ENCODE data around the gene GNG7.
"Not testable (repeated sequence)": the region's sequence is repeated elsewhere in the genome, so short reads cannot be mapped to it uniquely, and the experiment has no call there.

Gene GNG7

DNA sequence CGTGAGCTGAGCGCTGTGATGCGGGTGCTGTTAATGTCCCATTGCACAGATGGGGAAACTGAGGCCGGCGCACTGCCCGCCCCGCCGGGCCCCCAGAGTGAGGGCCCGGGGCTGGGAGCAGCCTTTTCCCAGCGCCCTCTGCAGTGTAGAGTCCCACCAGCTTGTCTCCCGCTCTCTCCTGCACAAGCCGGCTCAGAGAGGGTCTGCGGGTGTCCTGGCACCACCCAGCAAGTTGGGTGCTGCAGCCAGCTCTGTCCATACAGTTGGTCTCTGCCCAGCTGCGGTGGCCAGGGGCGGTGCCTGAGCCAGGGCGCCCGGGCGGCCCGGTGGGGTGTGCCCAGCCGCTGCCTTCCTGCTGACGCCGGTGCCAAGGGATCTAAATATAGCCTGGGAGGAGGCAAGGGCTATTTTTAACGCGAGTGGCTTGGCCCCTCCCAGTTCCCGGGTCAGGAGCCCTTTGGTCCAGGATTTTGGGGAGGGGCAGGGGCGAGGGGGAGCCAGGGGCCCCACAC, 207.3 kb downstream of the GNG7 start:
- peak; percentile 36 for DNase-seq

DNA sequence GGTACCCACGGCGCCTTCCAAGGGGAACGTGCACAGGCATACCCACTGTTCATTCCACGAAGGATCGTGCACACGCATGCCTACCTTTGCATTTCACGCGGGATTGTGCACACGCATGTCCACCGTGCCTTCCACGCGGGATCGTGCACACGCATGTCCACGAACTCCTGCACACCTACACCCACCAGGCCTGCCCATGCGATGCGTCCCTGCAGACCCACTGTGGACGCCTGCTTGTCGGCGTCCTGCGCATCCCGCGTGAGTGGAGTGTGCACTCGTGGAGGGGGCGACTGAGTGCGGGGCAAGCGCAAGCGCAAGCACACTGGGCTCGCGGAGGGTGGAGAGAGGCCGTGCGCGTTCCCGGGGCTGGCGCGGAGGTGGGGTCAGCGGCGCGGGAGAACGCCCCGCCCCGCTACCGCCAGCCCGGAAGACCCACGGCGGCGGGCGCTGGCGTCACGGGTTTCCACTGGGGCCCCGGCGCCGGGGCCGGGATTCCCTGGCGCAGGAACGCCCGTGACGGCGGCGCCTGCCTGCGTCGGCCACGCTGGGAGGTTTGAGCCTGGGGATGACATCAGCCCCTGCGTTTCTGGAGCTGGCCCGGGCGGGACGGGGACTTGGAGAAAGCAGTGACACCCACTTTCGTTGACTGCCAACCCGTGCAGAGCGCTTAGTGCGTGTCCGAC, 207.9 kb downstream of the GNG7 start:
- DNase-seq, result no peak

DNA sequence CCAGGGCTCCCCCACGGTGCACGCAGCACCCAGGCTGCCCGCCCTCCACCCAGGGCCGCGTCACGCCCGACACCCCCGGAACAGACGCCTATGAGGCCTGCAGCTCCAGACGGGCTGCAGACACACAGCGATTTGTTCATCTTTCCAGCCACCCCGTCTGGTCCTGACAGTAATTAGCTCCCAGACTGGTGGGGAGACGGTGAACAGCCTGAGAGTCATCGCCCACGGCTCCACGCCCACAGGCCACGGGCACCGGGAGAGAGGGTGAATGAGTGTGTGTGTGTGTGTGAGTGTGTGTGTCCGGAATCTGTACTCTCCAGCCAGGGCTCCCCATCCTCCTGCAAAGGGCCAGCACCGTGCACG, 208.4 kb downstream of the GNG7 start:
- no peak for DNase-seq

DNA sequence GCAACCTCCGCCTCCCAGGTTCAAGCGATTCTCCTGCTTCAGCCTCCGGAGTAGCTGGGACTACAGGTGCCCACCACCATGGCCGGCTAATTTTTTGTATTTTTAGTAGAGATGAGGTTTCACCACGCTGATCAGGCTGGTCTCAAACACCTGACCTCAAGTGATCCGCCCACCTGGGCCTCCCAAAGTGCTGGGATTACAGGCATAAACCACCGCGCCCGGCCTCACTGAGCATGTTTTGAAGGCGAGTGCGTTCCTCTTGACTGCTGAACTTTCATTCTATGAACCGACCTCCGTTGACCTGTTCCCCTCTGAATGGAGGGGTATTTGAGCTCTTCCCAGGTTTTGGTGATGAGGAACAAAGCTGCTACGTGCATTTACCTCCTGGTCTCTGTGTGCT, 209.0 kb downstream of the GNG7 start:
- DNase-seq, result not testable (repeated sequence)

DNA sequence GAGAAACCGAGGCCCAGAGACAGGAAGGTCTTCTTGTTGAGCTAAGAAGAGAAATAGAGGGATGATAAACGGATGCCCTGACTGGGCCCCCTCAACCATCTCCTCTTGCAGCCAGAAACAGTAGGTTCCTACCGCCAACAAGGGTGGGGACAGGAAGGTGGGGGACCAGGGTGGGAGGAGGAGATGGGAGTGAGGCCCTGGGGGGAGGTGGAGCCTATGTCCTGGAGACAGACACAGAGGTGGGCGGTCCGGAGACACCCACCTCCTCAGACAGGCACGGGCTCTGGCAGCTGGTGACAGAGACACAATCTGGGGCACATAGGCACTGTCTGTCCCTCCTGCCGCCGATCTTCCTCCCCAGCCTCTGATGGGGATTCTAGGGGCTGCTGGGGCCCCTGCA, 209.6 kb downstream of the GNG7 start:
- DNase-seq, result no peak

DNA sequence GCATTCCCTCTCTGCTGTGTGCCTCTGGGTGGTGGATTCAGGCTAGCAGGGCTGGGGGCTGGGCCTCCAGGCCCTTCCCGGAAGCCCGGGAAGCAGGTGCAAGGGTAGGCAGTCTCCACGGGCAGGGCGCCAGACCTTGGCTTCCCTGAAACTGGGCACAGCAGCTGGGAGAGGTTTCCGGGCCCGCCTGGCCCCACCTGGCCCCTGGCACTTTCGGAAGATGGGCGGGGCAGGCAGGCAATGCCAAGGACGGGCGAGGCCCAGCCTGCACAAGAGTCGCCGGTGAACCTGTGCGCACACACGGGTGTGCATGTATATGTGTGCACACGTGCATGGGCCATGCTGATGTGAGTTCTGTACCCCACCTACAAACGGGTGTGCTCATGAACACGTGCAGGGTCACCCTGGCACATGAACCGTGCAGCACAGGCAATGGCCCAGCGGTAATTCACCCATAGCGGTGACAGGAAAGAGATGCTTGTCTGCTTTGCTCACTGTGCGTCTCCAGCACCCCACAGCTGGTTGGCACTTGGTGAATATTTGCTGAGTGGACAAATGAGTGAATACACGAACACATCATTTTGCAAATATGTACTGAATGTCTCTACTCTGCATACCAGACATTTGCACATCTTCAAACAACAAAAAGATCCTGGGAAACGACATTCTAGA, 211.2 kb downstream of the GNG7 start:
- peak; percentile 85 for DNase-seq

DNA sequence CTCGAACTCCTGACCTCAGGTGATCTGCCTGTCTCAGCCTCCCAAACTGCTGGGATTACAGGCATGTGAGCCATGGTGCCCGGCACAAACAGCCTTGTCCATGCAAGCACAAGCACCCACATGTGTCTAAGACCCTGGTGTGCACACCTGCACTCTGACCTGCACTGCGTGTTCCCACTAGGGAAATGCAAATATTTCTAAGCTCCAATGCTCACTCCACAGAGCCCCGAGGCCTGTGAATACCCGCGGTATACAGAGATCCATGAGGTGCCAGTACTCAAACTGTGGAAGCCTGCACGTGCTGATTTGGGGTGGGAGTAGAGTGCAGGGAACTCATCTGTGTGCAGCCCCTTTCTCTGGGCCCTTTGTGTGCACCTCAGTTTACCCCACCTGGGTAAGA, 211.8 kb downstream of the GNG7 start:
- DNase-seq, result no peak

DNA sequence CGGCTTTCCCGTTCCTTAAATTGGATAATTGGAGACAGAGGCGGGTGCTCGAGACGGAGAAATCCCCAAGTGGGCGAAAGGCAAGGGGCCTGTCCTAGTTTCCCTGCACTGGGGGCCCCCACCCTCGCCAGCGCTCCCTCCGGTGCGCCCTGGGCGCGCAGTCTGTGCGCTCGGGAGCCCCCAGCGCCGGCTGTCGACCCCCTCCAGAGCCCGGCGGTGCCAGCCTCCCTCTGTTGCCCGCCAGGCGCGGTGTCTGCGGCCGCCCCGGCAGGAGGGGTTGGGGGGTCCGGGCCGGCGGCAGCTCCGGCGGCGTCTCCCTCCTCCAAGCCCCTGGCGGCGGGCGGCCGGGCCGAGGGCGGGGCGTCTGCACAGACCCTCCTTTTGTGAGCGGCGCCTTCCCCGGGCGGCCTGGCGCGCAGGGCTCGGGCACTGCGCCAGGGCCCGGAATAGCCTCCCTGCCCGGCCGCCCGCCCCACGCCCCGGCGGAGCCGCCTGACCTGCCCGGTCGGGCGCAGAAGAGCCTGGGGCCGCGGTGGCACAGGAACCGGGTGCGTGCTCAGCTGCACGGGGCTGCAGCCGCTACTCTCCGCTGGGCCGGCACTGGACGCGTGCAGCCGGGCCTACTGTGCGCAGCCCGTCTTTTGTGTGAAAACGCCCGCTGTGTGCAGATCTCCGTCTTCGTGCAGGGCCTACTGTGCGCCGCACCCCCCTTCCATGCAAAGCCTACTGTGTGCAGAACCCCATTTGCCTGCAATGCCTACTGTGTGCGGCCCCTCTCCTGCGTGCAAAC, 213.4 kb downstream of the GNG7 start:
- DNase-seq, result no peak

DNA sequence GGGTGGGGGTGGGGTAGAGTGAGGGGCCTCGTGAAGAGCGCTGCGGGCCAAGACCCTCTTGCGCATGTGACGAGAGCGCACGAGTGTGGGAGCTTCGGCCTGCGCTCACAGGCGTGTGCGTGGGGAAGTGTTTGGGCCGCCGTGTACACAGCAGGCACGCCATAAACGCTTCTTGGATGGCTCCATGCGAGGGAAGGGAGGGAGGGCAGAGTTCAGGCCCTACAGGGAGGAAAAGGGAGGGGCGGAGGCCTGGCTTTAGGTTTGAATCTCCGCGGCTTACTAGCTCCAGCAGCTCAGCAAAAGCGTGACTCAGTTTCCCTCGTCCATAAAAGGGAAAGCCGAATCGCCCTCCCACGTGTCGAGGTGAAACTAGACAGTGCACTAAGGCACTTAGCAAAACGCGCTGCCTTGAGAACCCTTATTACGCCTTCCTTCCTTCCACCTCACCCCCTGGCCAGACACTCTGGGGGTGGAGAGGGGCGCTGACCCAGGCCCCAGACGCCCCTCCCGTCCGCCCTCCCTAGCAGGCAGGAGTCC, 214.0 kb downstream of the GNG7 start:
- DNase-seq, result no peak

DNA sequence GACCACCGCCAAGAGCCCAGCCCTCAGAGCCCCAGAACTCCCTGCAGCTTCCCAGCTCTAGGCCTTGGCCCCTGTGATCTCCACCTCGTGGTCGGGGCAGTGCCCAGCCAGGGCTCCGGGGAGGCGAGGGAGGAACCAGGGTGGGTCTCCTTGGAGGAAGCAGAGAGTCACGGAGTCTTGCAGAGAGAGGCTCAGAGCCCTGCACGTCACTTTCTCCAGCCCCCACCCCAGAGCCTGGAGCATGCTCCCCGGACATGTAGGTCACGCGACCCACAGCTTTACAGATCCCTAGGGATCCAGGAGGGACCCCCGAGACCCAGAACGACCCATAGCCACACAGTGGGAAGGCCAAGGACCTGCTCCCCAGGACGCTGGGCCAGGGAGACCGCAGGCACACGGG, 214.7 kb downstream of the GNG7 start:
- DNase-seq, result no peak

DNA sequence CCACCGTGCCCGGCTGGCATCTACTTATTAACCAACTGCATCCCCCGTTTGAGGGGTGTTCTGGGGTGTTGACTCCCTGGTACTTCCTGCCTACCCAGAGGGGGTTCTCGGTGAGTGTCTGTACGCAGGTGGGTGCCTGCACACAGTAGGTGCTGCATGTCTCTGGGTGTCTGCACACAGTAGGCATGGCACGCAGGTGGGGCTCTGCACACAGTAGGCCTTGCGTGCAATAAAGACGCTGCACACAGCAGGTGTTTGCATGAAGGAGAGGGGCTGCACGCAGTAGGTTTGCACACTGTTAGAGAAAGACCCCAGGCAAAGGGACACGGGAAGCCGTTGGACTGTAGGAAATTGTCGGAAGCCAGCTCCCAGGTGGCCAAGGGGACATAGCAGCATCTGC, 215.4 kb downstream of the GNG7 start:
- no peak for DNase-seq

DNA sequence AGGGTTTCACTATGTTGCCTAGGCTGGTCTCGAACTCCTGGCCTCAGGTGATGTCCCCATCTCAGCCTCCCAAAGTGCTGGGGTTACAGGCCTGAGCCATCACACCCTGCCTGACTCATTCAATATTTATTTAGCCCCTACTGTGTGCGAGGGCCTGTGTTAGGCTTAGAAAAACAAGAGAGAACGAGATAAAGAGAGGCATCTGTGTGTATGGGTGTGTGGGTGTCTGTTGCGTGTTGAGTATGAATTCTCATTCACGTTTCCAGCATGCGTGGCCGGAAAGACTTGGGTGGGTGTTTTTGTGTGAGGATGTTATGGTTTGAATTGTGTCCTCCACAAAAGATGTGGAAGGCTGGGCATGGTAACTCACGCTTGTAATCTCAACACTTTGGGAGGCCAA, 217.1 kb downstream of the GNG7 start:
- no peak for DNase-seq

DNA sequence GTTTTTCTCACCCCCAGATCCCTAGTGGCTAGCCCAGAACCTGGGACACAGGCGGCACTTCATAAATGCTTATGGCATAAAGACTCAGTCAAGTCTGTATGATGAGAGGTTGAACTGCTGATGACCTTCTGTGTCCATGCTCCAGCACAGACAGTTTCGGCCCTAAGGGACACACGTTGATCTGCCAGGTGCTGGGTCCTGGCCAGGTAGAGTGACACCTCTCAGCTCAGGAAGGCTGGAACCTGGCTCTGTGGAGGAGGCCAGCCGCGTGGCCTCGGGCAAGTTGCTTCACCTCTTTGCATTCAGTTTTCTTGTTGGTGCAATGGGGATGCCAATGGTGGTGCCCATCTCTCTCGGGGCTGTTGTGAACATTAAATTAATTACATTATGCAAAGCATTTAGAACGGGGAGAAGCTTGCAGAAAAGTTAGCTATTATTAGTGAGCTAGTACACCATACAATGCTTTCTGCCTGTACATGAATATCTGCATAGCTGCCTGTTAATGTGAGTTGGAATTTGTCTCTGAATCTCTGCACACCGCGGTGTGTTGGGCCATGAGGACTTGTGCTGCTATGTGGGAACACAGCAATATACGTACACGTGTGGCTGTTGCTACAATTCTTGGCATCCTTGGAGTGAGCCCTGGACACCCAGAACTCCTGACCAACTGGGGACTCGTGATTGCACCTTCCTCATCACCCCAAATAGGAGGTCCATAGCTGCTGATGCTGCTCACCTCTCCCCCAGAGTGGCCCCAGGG, 218.1 kb downstream of the GNG7 start:
- DNase-seq, result no peak

DNA sequence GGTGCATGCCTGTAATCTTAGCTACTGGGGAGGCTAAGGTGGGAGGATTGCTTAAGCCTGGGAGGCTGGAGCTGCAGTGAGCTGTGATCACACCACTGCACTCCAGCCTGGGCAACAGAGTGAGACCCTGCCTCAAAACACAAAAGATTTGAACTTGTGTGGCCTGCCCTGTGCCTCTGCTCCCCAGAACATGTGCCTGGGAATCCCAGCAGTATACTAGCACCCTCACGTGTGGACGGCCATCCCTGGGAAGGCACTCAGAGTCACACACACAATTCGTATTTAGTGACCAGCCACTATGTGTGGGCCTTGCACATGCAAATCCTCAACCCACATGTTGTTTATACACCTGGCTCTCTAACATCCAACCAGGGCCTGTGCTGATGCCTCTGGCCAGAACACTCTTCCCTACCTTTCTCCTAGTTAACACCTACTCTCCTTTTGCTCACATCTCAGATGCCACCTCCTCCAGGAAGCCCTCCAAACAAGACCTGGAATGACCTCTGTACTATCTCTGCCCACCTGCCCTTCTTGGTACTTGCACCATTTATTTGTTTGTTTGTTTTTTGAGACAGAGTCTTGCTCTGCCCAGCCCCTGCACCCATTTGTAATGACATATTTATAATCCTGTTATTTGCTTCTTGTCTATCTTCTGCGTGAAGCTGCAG, 218.9 kb downstream of the GNG7 start:
- no peak for DNase-seq

DNA sequence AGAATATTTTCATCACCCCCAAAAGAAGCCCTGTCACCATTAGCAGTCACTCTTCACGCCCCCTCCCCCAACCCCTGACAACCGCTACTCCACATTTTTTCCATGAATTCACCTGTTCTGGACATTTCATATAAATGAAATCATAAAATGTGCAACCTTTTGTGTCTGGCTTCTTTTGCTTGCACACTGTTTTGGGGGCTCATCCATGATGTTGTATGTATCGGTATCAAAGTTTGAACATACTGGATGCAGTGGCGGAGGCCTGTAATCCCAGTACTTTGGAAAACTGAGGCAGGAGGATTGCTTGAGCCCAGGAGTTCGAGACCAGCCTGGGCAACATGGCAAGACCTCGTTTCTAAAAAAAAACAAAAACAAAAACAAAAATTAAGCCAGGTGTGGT, 219.4 kb downstream of the GNG7 start:
- no peak for DNase-seq

DNA sequence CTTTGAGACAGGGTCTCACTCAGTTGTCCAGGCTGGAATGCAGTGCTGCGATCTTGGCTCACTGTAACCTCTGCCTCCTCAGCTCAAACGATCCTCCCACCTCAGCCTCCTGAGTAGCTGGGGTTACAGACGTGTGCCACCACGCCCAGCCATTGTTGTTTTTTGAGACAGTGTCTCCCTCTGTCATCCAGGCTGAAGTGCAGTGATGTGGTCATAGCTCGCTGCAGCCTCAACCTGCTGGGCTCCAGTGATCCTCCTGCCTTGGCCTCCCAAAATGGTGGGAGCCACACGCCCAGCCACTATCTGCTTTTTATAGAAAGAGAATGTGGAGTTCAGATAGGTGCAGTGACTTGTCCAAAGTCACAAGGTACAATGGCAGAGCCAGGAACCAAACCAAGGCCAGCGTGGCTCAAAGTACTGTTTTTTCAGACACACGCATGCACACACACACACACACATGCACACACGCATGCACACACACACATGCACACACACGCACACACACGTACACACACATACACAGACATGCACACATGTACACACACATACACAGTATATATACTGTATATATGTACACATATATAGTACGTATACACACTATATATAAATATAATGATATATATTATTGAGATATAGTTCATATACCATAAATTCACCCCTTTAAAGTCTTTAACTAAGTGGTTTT, 220.0 kb downstream of the GNG7 start:
- no peak for DNase-seq

DNA sequence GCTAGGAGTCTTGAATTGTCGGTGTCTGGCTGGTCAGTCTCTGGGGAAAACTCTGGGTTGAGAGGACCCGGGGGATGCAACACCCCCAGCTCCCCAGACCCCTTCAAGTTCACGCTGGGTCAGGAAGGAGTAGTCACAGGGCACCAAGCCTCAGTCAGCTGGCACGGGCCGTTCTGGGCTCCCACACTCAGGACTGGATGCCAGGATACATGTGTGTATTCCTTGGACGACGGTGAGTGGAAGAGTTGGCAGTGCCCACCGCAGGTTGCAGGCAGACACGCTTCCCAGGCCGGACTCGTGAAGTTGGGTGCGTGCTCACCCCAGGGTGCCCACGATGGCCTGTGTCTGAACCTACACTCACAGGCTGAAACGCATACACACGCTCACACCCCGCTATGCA, 221.0 kb downstream of the GNG7 start:
- DNase-seq, result no peak

DNA sequence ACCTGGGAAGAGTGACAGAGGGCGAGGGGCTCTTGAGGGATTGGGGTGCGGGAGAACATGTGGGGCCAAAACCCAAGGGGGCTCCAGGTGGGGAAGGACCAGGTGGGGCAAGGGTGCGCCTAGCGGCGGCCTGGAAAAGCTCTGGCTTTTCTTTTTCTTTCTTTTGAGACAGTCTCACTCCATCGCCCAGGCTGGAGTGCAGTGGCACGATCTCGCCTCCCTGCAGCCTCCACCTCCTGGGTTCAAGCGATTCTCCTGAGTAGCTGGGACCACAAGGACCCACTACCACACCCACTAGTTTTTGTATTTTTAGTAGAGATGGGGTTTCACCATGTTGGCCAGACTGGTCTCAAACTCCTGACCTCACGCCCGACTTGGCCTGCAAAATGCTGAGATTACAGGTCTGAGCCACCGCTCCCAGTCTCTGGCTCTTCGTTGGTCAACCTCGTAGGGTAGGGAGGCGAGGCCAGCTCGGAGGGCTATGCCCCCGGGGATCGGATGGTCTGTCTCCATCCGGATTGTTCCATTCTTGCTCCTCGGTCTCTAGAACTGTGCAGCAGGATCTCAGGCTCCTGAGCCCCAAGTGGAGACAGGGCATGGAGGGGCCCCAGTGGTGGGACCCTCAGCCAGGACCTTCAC, 222.8 kb downstream of the GNG7 start:
- no peak for DNase-seq

DNA sequence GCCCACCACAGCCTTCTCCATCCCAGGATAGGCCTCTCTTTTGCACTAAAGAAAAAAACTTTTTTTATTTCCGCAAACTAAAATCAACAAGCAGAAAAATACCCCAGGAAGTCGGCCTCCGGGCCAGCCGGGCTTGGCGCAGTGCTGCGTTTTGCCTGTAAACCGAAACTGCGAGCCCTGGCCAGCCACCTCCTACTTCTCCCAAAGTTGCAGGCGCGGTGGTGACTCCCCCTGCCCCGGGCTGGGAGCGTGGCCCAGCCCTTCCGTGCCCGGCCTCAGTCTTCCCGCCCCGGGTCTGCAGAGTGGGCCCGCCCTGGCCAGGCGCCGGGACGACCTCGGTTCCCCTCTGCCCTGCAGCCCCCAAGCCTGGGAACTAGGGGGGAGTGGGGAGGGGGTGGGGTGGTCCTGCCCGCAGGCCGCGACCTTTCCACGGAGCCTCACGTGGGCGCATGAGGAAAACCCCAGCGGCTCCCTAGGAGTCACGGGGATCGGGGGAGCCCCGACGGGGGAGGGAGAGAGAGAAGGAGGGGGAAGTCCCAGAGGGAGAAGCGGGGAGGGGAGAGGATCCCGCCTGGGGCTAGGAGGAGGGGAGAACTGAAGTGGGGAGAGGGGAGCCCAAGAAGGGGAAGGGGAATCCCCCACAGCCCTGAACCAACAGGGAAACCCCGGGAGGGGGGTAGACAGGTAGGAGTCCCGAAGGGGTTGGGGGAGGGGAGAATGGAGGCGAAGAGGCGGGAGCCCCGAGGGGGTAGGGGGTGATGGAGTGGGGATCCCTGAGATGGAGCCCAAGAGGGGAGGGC, 223.5 kb downstream of the GNG7 start:
- no peak for DNase-seq

DNA sequence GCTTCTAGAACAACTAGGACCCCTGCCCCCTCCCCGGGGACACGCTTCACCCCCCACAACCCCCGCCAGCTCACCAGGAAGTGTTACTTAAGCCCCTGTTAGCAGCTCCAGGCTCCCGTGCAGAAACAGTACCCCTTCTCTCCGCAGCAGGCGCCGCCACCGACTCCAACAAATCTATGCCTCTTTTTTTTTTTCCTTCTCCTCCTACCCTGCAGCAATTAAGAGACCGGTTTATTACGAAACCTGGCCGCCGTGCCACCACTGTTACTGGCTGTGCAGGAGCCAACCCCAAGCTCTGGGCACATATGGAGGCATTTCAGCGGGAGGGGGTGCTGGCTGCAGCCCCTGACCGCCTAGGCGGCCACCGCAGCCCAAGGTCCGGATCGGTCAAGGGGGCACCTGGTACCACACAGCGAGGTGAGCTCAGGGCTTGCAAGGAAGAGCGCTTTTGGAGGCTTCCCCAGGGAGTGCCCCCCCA, 224.2 kb downstream of the GNG7 start:
- DNase-seq, result no peak
